BJ (cell line): ENCODE measurements around the gene MED16. TPM values are rescaled to one million over a fixed set of nuclear protein-coding genes. Genes with fewer than 3 reads are reported as not detected.

Experiments used
- CTCF ChIA-PET: fragments of 350-600 bp; formaldehyde crosslinking; extraction: SDS; loops from one replicate; lab custom pipeline; 2021; ENCODE audit warnings: antibody characterized with exemption, inconsistent platforms; lab: Yijun Ruan, JAX
- POLR2A ChIA-PET: fragments of 300-600 bp; sonication (Branson Sonifier 250); formaldehyde crosslinking; extraction: SDS; loops from one replicate; lab custom pipeline; 2021; ENCODE audit warnings: antibody characterized with exemption; lab: Charles Lee
- DNase-seq: peaks from one replicate; pipeline ENCODE4 v3.0.0-alpha.2; 2011; ENCODE audit warnings: low read depth
- H3K27me3 ChIP-seq: 2 replicates; pipeline ENCODE4 v1.6.0; 2011; ENCODE audit warnings: low read length; ENCODE audit not compliant: control insufficient read depth, insufficient read depth
- H3K36me3 ChIP-seq: 2 replicates; pipeline ENCODE4 v1.5.1; 2011; ENCODE audit warnings: low read length; ENCODE audit not compliant: control insufficient read depth, insufficient read depth
- H3K4me3 ChIP-seq: 2 replicates; pipeline ENCODE4 v1.5.1; 2011; ENCODE audit warnings: low read depth, mild to moderate bottlenecking, control low read depth, low read length
- CTCF ChIP-seq: IDR thresholded peaks from 2 replicates; pipeline ENCODE4 v1.5.1; 2011; ENCODE audit warnings: low read depth, mild to moderate bottlenecking, control low read depth, inconsistent platforms, low read length, moderate library complexity; ENCODE audit not compliant: insufficient read depth
- polyA plus RNA-seq: library from polyadenylated mRNA; depleted of rRNA; stranded (reverse); fragments of >200 nt; gene quantifications from 2 replicates; pipeline ENCODE4 v1.2.3, GENCODE V29; 2011

Gene MED16
- polyA plus RNA-seq, 1 experiment, result 39.8 TPM

GRCh38 chr19:907183-907853 lies 14.3 kb upstream of the MED16 start:
- no peak for TF ChIP-seq CTCF
- Histone ChIP-seq H3K36me3 (0 out of 2 replicates have a peak, but pooled peaks cover 2% of the 10 kb centered on the region), H3K27me3 (no peaks in the 10 kb centered on the region), H3K4me3 (no peak overlapping the region)
- ChIA-PET CTCF (interaction anchor here (0.5 to 2.1 kb wide), 4 partner anchors 11 to 137 kb away, joined by 3 to 6 read pairs (median 5); partner anchors contain the start of genes MED16 and RNU6-9), POLR2A (no interaction called here)
- no peak for DNase-seq

- CTCF ChIA-PET, result interaction anchor here (0.5 to 2.1 kb wide), 2 partner anchors 10 to 13 kb away, joined by 3 to 6 read pairs; partner anchors contain the start of genes MED16 and RNU6-9
- H3K36me3 ChIP-seq, result peaks cover 4% of the 10 kb centered on the region; the same call in 1 of the 2 replicates
- TF ChIP-seq CTCF, result no peak
- POLR2A ChIA-PET, result no interaction called here
- H3K4me3 ChIP-seq, result no peak overlapping the region
- no peaks in the 10 kb centered on the region for H3K27me3 ChIP-seq
- no peak for DNase-seq
Measured at GRCh38 chr19:906480-906879, 13.5 kb upstream of the MED16 start.

- CTCF ChIA-PET, result no interaction called here
- Histone ChIP-seq H3K27me3 (no peaks in the 10 kb centered on the region), H3K36me3 (peaks cover 13% of the 10 kb centered on the region), H3K4me3 (no peak overlapping the region)
- no peak for TF ChIP-seq CTCF
- POLR2A ChIA-PET, result no interaction called here
- DNase-seq, result no peak
Measured at GRCh38 chr19:904545-904944, 11.6 kb upstream of the MED16 start.

- Histone ChIP-seq H3K4me3 (no peak overlapping the region), H3K27me3 (no peaks in the 10 kb centered on the region), H3K36me3 (peaks cover 21% of the 10 kb centered on the region)
- POLR2A ChIA-PET, result no interaction called here
- CTCF ChIA-PET, result interaction anchor here (0.9 to 1.2 kb wide), 2 partner anchors 39 to 341 kb away, joined by 3 read pairs; no protein-coding TSS in a partner anchor
- no peak for TF ChIP-seq CTCF
- DNase-seq, result no peak
Measured at GRCh38 chr19:903266-903797, 10.3 kb upstream of the MED16 start.

GRCh38 chr19:902446-903226 lies 9.6 kb upstream of the MED16 start:
- POLR2A ChIA-PET, result no interaction called here
- no peak overlapping the region for H3K4me3 ChIP-seq
- DNase-seq, result no peak
- TF ChIP-seq CTCF, result no peak
- CTCF ChIA-PET, result interaction anchor here (0.9 to 1.2 kb wide), 2 partner anchors 38 to 342 kb away, joined by 3 read pairs; no protein-coding TSS in a partner anchor
- peaks cover 21% of the 10 kb centered on the region for H3K36me3 ChIP-seq
- H3K27me3 ChIP-seq, result no peaks in the 10 kb centered on the region
